ENCODE data around the gene AIFM3.

AIFM3 gene

DNA sequence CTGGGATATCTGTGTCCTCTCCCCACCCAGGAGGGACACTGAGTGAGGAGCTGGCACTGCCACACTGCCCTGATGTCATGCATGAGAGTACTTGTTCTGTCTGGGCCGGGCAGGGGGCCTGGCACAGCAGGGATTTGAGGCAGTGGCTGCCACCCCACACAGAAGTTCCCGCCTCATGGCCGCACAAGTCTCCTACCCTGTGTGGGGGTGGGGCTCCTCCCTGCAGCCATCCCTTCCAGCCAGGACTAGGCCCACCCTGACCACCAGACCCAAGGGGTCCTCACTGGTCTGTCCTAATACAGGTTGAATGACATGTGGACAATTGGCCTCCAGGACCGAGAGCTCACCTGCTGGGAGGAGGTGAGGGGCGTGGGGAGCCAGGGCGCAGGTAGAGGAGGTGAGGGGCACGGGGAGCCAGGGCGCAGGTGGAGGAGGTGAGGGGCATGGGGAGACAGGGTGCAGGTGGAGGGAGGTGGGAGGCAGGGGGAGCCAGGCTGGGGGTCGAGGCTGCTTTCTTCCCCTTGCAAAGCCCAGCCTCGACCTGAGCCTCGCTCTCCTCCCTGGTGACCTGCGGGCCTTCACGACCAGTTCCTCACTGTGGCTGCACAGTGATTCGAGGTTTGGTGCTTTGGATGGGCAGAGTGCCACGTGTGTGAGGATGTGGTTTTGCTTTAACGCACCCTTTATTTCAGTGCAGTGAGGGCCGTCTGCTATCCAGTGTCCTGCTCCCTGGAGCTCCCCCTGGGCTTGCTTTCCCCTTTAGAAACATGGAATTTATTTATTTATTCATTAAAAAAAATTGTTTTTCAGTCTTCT is 22.5 kb downstream of the AIFM3 start:
- in situ Hi-C loops (cut with MboI; ENCODE audit: low sequenced_read_pairs): no loop called here

DNA sequence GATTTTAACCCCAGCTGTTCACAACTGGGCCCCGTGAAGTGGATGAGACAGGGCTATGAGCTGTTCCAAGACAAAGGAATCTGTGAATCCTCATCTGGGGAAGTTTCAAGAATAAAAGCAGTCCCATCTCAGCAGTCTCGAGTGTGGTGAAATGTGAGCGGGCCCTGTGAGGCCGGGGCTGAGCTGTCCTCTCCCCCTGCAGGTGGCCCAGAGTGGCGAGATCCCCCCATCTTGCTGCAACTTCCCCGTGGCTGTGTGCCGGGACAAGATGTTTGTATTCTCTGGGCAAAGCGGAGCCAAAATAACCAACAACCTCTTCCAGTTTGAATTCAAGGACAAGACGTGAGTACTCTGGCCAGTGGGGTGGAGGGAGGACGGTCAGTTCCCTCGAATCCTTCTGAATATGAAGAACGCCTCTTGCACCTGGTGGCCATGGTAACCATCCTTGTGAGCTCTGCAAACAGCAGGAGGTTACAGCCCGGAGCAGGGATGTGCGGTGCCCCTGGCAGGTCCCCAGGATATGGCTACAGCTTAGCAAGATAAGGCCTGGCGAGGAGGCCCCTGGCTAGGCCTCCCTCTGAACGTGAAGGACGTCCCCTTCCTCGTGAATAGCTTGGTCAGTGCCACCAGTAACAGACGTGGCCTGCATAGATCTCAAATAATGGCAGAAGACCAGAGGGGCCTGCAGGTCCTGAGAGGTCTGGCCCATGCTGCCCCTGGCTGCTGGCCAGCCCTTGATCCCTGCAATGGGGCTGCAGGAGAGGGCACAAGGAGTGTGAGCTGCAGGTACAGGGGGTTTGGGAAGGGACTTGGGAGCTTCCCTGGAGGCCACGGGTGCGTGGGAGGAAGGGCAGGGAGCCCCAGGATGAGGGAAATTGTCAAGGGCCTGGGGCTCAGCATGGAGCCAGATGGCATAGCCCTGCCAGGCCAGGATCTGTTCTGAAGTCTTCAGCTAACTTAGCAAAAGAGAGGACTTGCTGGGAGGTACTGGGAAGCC is 23.4 kb downstream of the AIFM3 start:
- in situ Hi-C loops (cut with MboI; ENCODE audit: low sequenced_read_pairs): no loop called here

DNA sequence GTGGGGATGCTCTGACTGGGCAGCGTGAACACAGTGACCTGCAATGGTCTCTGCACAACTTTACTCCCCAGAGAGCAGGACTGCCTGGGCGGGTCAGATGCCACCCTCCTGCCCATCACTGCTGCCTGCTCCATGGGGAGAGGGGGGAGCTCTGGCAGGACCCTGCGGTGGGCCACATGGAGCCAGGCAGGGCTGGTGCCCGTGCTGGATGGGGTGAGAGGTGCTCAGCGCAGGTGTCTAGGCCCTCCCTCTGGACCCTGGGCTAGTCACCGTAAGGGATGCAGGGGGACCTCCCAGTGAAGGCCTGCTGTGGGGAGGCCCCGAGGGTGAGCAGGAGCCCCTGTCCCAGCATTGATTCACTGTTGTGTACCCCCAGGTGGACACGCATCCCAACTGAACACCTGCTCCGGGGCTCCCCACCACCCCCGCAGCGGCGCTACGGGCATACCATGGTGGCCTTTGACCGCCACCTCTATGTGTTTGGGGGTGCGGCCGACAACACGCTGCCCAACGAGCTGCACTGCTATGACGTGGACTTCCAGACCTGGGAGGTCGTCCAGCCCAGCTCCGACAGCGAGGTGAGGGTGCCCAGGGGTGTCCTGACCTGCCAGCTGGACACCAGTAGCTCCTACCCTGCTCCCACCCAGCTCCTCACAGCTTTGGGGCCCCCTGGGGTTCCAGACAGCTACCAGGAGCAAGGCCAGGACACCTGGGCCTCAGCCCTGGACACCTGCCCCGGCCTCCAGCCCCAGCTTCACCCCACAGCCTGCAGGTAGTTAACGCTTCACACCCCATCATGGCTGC is 24.4 kb downstream of the AIFM3 start:
- in situ Hi-C loops (cut with MboI; ENCODE audit: low sequenced_read_pairs): no loop called here

DNA sequence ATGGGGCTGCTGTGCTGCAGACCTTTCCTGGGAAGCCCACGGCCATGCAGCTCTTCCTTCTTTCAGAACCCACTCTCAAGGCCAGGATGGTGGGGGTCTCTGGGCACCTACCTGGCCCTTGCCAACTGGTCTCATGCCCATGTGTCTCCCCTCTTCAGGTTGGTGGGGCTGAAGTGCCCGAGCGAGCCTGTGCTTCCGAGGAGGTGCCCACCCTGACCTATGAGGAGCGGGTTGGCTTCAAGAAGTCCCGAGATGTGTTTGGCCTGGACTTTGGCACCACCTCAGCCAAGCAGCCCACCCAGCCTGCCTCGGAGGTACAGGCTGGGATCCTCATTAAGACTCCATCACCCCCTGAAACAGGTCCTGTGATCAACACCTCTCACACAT is 25.0 kb downstream of the AIFM3 start:
- in situ Hi-C loops (cut with MboI; ENCODE audit: low sequenced_read_pairs): no loop called here

DNA sequence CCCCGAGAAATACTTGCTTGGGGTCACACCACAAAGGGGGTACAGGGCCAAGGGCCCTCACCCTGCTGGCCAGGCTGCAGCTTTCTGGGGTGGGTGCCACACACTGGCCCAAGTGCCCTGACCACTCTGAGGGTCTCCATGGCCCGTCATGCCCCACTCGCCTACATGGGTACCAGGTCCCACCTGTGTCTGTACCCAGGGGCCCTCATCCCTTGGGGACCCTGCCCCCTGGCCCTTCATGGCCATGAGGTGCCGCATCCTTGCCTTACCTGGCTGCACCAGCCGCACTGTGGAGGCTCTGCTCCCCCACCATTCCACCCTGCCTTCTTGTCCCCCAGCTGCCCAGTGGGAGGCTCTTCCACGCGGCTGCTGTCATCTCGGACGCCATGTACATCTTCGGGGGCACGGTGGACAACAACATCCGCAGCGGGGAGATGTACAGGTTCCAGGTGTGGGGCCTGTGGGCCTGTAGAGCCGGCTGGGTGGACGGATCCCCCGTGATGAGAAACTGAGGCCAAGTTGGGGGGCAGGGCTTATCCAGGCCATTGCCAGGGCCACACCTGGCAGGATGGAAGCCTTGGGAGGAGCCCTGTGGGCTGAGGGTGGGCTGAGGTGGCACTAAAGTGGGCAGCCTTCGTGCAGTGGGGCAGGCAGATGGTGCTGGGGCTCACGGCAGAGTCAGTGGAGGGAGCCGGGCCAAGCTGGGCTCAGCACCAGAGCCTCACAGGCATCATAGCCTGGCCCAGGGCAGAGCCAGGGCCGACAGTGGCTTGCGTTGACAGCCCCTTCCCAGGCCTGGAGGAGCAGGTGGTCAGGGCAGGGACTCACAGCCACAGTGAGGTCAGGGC is 25.6 kb downstream of the AIFM3 start:
- in situ Hi-C loops (cut with MboI; ENCODE audit: low sequenced_read_pairs): no loop called here

DNA sequence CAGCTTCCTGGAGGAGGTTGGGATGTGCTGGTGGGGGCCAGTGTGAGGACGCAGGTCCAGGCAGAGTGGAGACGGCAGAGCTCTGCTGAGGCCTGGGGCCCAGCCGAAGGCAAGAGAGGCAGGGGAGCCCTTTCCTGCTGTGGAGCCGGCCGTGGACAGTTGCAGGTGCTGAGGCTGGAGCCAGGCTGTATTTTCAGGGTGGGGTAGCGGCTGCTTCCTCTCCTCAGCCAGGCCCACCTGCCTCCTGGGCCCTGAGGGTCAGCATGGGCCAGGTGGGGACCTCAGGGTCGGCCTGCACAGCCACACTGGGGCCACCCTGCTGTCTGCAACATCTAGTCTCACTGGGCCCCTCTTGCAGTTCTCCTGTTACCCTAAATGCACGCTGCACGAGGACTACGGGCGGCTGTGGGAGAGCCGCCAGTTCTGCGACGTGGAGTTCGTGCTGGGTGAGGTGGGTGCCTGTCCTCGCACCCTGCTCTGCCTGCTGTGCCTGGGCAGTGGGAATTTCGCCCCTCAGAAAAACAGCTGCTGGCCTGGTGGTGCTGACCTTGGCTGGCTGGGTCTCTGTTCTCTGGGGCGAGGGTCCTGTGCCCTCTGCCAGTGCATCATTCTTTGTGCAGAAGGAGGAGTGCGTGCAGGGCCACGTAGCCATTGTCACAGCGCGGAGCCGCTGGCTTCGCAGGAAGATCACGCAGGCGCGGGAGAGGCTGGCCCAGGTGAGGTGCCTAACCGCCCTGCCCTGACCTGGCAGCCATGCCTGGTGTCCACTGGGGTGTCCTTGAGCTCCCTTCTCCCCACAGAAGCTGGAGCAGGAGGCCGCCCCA is 26.5 kb downstream of the AIFM3 start:
- in situ Hi-C loops (cut with MboI; ENCODE audit: low sequenced_read_pairs): no loop called here

DNA sequence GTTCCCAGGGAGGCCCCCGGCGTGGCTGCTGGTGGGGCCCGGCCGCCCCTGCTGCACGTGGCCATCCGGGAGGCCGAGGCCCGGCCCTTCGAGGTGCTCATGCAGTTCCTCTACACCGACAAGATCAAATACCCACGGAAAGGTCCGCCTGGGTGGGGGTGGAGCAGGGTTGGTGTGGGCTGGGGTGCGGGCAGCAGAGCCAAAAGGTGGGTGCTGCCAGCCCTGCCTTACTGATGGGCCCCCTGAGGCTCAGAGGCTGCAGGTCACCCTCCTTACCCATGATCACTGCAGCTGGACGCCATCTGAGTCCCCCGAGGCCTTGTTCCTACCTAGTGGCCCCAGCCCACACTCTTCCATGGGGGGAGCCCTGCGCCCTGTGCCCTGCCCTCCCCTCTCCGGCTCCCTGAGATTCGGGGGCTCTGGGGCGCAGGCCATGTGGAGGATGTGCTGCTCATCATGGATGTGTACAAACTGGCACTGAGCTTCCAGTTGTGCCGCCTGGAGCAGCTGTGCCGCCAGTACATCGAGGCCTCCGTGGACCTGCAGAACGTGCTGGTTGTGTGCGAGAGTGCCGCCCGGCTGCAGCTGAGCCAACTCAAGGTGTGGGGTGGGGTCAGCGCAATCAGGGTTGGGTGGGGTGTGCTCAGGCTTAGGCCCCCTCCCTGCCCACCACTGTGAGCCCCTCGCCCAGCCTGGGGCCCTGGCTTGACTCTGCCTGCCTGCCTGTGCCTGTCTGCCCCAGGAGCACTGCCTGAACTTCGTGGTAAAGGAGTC is 27.3 kb downstream of the AIFM3 start:
- in situ Hi-C loops (cut with MboI; ENCODE audit: low sequenced_read_pairs): no loop called here

DNA sequence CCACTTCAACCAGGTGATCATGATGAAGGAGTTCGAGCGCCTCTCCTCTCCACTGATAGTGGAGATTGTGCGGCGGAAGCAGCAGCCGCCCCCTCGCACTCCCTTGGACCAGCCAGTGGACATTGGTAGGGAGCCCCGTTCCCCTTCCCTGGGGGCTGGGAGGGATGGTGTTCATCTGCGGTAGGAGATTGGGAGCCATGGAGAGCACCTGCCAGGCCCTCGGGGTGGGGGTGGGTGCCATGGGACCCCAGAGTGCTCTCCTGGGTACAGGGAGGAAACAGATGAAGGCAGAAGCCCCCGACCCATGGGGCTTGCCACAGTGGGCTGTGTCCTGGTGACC is 27.8 kb downstream of the AIFM3 start:
- in situ Hi-C loops (cut with MboI; ENCODE audit: low sequenced_read_pairs): no loop called here

DNA sequence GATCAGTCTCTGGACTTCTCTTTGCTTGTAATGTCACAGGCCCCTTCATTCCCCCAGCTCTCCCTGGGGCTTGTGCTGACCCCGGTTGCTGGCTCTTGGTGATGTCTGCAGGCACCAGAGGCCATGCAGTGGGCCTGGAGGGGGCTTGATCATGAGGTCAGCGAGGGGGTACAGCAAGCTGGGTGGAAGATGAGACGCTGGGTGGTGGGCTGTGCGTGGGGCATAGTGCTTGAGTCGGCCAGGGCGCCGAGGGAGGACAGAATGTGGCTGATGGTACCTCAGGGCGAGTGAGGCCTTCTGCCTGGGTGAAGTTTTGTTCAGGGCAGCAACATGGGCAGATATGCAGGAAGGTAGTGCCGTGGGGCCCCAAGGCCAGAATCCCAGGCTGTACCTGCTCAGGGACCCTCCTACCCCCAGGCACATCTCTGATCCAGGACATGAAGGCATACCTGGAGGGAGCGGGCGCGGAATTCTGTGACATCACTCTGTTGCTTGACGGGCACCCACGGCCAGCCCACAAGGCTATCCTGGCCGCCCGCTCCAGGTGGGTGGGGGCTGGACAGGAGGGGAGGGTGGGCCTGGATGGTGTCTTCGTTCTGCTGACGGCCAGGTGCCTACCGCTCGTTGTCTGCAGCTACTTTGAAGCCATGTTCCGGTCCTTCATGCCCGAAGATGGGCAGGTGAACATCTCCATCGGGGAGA is 28.4 kb downstream of the AIFM3 start:
- in situ Hi-C loops (cut with MboI; ENCODE audit: low sequenced_read_pairs): no loop called here

DNA sequence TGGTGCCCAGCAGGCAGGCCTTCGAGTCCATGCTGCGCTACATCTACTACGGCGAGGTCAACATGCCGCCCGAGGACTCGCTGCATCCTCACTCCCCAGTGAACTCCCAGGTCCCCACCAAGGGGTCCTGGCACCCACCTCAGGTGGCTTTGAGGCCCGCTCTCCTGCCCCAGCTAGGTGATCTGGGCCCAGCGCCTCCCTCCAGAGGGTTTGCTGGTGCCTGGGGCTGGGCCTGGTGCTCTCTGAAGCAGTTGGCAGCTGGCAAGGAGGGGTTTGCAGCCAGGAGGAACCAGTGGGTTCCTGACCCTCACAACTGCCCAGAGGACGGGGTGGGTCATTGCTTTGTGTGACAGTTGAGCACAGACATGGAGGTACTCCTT is 29.0 kb downstream of the AIFM3 start:
- in situ Hi-C loops (cut with MboI; ENCODE audit: low sequenced_read_pairs): no loop called here

DNA sequence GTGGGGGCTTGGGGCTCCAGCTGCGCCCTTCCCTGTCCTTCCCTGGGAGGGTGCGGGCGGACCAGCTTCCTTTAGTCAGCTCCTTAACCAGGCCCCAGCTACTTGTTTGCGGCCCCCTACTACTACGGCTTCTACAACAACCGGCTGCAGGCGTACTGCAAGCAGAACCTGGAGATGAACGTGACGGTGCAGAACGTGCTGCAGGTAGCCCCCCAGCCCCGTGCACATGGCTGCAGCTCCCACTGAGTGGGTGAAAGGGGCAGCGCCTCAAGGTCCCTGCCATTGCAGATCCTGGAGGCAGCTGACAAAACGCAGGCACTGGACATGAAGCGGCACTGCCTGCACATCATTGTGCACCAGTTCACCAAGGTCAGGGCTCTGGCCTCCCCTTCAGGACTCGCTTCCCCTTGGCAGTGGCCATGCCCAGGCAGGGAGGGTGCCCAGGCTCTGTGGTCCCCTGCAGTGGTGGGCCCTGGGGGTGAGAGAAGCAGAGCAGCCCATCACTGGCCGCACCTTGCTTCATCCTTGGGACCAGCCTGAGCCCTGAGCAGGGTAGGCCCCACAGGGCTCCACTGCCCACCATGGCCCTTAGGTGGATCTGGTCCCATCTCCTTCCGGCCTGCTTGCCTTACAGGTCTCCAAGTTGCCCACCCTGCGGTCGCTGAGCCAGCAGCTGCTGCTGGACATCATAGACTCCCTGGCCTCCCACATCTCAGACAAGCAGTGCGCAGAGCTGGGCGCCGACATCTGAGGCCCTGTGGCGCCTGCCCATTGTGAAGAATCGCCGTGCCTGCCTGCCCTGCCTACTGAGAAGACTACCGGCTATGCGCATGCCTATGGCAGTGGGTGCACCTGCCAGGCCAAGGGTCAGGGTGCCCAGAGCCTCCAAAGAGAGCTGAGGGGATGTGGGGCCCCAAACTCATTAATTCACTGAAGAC is 29.8 kb downstream of the AIFM3 start:
- in situ Hi-C loops (cut with MboI; ENCODE audit: low sequenced_read_pairs): no loop called here

DNA sequence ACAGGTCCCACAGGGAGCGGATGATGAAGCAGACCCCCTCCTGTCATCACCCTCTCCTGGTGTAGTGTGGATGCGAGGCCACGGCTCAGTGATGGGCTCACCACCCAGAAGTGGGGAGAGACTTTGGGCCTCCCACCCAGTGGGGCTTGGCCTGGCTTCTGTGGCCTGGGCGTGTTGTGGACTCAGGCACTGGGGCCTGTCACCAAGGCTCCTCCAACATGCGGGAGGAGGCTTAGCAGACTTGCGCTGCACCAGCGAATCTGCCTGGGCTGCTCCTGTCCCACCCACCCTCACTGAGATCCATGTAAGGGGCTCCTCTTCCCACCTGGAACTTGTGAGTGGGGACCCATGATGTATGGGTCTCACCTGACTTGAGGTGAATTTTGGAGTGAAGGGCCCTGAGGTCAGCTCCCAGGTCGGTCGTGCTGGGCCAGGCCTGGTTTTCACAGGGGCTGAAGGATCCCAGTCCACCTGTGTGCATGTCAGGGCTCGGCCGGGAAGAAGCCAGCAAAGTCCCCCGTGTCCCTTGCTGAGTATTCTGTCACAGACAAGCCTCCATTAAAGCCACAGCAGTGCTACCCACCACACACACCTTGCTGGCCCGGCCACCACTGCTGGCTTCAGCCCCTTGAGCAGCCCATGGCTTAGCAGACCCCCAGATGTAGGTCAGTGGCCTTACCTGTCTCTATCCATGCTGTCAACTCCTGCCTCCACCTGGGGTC is 30.6 kb downstream of the AIFM3 start:
- in situ Hi-C loops (cut with MboI; ENCODE audit: low sequenced_read_pairs): no loop called here

DNA sequence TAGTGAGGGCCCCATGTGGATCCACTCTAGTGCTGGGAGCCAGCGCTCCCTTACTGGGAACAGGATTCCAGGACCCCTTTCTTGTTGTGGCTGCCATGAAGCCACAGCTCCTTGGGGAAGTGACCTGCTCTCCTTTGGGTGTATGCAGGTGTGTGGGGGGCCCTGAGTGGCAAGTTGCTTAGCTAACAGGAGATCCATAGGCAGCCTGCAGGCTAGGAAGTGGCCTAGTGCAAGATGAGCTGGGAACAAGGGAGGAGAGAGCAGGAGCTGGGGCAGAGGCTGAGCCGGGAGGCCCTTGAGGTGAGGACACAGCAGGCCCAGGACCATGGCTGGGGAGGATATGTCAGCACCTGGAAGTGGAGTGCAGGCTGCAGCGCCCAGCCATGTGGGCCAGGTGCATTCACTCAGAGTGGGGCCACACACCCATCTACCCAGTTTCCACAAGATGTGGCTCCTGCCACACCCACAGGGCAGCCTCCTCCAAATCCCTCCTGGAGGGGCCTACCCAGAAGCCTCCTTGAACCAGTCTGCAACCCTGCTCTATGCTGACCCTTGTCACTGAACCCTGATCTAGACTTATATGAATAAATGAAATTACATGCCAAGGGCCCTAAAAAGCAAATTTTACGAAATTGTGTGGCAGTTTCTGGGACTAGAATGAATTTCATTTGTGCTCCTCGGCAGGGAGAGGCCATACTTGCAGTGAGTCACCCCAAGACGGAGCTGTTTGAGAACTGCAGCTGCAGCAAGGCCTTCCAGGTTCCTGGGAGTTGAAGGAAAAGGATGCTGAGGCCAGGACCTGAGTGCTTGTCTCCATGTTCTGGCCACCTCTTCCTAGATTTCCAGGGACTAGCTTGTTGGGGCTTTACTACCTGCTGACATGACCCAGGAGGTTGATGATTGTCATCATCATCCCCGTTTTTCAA is 31.6 kb downstream of the AIFM3 start:
- in situ Hi-C loops (cut with MboI; ENCODE audit: low sequenced_read_pairs): no loop called here

DNA sequence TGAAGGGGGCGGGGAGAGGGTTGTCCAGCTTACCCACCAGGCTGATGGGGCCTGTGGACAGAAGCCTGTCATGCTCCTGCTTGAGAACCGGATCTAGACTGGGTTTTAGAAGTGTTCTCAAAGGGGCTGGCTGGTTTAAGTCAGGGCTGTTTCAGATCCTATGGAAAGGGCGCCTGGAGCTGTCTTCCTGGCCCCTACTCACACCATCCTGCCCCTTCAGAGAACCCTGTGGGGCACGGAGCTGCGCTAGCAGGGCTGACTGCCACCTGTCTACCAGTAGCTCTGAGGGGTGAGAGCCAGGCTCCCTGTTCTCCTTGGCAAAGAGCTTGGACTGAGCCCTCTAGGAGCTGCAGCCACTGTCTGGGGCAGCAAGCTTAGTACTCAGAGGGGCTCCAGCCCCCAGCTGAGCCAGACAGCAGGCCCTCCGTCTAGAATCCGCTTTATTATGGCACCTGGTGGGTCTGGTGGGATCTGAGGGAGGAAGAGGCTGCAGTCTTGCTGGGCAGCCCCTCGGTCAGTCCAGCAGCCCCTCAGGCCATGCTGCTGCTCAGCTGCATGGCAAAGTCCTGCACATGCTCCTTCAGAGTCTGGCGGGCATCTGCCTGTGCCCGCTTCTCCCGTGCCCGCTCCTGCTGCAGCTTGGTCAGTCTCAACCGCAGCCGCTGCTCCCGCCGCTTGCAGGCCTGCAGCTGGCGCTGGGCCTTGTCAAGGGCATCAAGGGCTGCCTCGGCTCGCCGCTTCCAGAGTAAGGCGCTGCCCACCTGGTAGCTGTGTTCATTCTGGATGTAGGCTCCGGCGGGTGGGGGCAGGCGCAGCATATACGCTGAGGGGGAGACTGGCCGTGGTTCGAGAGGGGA is 32.5 kb downstream of the AIFM3 start:
- in situ Hi-C loops (cut with MboI; ENCODE audit: low sequenced_read_pairs): no loop called here
